K562 (cell line): ENCODE results near the gene VSTM1. TPM values are rescaled to one million over a fixed set of nuclear protein-coding genes. Genes with fewer than 3 reads are reported as not detected.

Source experiments
- CREM ChIP-seq: IDR thresholded peaks from 2 replicates; pipeline ENCODE4 v1.6.1; 2014; ENCODE audit warnings: antibody characterized with exemption, low read depth
- CXXC5 ChIP-seq: fragments of 250-450 bp; sonication (Bioruptor Pico); IDR thresholded peaks from 2 replicates; pipeline ENCODE4 v1.8.0; 2022; ENCODE audit warnings: inconsistent platforms, mild to moderate bottlenecking, moderate library complexity
- FOXP1 ChIP-seq: sonication (generic); formaldehyde crosslinking; IDR thresholded peaks from 2 replicates; pipeline ENCODE4 v1.8.0; 2022; ENCODE audit warnings: mild to moderate bottlenecking, missing genetic modification reagents
- HMGN3 ChIP-seq: IDR thresholded peaks from 2 replicates; pipeline ENCODE4 v1.6.1; 2011; ENCODE audit warnings: borderline replicate concordance, low read depth, mild to moderate bottlenecking, mixed read lengths, low read length; ENCODE audit not compliant: insufficient read length; ENCODE audit errors: extremely low read depth
- STAG1 ChIP-seq: sonication (generic); formaldehyde crosslinking; IDR thresholded peaks from 2 replicates; pipeline ENCODE4 v1.5.0; 2020; ENCODE audit warnings: missing genetic modification reagents, borderline replicate concordance
- TEAD1 ChIP-seq, 2 experiments: fragments of 450-650 bp in 1 of 2; sonication (generic) in 1 of 2; formaldehyde crosslinking; IDR thresholded peaks; 2 replicates each; pipeline versions ENCODE4 v1.4.0 to v1.8.0; 2020 to 2022; ENCODE audit warnings: mild to moderate bottlenecking in 2 of 2, missing genetic modification reagents in 1 of 2
- ZBTB1 ChIP-seq: sonication (generic); formaldehyde crosslinking; IDR thresholded peaks from 2 replicates; pipeline ENCODE4 v1.8.1; 2023; ENCODE audit warnings: missing genetic modification reagents, low read depth, mild to moderate bottlenecking, borderline replicate concordance
- ZNF124 ChIP-seq: sonication (generic); formaldehyde crosslinking; IDR thresholded peaks from 2 replicates; pipeline ENCODE4 v1.8.1; 2022; ENCODE audit warnings: missing genetic modification reagents
- polyA plus RNA-seq, 8 experiments: library from polyadenylated mRNA; depleted of rRNA in 4 of 8; stranded (reverse) in 5 of 8; unstranded in 3 of 8; fragments of >200 nt; fragmentation: Nextera tagmentation in 2 of 8; fragmentation: Illumina TruSeq in 1 of 8; extraction: Ambion mirVana in 2 of 8; extraction: Trizol in 1 of 8; gene quantifications; 2 replicates each; pipeline versions ENCODE4 v1.2.1 to v1.2.3, GENCODE V29; 2011 to 2014; ENCODE audit warnings: inconsistent platforms in 1 of 8, missing spikeins in 1 of 8
- total RNA-seq, 7 experiments: library from RNA; depleted of rRNA in 6 of 7; stranded (reverse); fragments of >200 nt in 6 of 7; fragmentation: Illumina TruSeq in 2 of 7; extraction: Trizol in 2 of 7; gene quantifications; 2 replicates each; pipeline versions ENCODE4 v1.2.1 to v1.2.3, GENCODE V29; 2011 to 2021; ENCODE audit warnings: low replicate concordance in 1 of 7
- TF ChIP-seq, protein P1 (sequence below): sonication (generic); formaldehyde crosslinking; IDR thresholded peaks from 2 replicates; pipeline ENCODE4 v1.8.1; 2023; ENCODE audit warnings: mild to moderate bottlenecking, missing genetic modification reagents
- TF ChIP-seq, protein P2 (sequence below): fragments of 450-650 bp; IDR thresholded peaks from 2 replicates; pipeline ENCODE4 v1.6.1; 2016; ENCODE audit warnings: mild to moderate bottlenecking, moderate library complexity

Gene VSTM1
- total and polyA plus RNA-seq, 9 of the 15 experiments (the other 6 are each of a cell fraction or from before 2014, with no cell fraction given) = not detected

GRCh38 chr19:54095859-54096616, 32.3 kb upstream of the VSTM1 start (continued):
- TF ChIP-seq ZBTB1 (CRISPR knock-in tag) (peak; percentile 73; the same call in 1 of the 2 replicates), STAG1 (CRISPR knock-in tag) (peak; percentile 43; the same call in 1 of the 2 replicates), ZNF124 (CRISPR knock-in tag) (peak; percentile 81; the same call in 1 of the 2 replicates), CXXC5 (peak; percentile 70), CREM (0 out of 2 replicates have a peak, but pooled peaks have one; percentile 4), TEAD1 (CRISPR knock-in tag; IDR thresholded peaks at IDR 0.05) (peak in 1 of 2 experiments; percentile 80; a peak in 1 of 4 replicates), FOXP1 (CRISPR knock-in tag) (peak; percentile 97), HMGN3 (peak; percentile 47)
- TF ChIP-seq, protein P1, sequence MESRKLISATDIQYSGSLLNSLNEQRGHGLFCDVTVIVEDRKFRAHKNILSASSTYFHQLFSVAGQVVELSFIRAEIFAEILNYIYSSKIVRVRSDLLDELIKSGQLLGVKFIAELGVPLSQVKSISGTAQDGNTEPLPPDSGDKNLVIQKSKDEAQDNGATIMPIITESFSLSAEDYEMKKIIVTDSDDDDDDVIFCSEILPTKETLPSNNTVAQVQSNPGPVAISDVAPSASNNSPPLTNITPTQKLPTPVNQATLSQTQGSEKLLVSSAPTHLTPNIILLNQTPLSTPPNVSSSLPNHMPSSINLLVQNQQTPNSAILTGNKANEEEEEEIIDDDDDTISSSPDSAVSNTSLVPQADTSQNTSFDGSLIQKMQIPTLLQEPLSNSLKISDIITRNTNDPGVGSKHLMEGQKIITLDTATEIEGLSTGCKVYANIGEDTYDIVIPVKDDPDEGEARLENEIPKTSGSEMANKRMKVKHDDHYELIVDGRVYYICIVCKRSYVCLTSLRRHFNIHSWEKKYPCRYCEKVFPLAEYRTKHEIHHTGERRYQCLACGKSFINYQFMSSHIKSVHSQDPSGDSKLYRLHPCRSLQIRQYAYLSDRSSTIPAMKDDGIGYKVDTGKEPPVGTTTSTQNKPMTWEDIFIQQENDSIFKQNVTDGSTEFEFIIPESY (CRISPR knock-in tag) = peak; percentile 80
- TF ChIP-seq, protein P2, sequence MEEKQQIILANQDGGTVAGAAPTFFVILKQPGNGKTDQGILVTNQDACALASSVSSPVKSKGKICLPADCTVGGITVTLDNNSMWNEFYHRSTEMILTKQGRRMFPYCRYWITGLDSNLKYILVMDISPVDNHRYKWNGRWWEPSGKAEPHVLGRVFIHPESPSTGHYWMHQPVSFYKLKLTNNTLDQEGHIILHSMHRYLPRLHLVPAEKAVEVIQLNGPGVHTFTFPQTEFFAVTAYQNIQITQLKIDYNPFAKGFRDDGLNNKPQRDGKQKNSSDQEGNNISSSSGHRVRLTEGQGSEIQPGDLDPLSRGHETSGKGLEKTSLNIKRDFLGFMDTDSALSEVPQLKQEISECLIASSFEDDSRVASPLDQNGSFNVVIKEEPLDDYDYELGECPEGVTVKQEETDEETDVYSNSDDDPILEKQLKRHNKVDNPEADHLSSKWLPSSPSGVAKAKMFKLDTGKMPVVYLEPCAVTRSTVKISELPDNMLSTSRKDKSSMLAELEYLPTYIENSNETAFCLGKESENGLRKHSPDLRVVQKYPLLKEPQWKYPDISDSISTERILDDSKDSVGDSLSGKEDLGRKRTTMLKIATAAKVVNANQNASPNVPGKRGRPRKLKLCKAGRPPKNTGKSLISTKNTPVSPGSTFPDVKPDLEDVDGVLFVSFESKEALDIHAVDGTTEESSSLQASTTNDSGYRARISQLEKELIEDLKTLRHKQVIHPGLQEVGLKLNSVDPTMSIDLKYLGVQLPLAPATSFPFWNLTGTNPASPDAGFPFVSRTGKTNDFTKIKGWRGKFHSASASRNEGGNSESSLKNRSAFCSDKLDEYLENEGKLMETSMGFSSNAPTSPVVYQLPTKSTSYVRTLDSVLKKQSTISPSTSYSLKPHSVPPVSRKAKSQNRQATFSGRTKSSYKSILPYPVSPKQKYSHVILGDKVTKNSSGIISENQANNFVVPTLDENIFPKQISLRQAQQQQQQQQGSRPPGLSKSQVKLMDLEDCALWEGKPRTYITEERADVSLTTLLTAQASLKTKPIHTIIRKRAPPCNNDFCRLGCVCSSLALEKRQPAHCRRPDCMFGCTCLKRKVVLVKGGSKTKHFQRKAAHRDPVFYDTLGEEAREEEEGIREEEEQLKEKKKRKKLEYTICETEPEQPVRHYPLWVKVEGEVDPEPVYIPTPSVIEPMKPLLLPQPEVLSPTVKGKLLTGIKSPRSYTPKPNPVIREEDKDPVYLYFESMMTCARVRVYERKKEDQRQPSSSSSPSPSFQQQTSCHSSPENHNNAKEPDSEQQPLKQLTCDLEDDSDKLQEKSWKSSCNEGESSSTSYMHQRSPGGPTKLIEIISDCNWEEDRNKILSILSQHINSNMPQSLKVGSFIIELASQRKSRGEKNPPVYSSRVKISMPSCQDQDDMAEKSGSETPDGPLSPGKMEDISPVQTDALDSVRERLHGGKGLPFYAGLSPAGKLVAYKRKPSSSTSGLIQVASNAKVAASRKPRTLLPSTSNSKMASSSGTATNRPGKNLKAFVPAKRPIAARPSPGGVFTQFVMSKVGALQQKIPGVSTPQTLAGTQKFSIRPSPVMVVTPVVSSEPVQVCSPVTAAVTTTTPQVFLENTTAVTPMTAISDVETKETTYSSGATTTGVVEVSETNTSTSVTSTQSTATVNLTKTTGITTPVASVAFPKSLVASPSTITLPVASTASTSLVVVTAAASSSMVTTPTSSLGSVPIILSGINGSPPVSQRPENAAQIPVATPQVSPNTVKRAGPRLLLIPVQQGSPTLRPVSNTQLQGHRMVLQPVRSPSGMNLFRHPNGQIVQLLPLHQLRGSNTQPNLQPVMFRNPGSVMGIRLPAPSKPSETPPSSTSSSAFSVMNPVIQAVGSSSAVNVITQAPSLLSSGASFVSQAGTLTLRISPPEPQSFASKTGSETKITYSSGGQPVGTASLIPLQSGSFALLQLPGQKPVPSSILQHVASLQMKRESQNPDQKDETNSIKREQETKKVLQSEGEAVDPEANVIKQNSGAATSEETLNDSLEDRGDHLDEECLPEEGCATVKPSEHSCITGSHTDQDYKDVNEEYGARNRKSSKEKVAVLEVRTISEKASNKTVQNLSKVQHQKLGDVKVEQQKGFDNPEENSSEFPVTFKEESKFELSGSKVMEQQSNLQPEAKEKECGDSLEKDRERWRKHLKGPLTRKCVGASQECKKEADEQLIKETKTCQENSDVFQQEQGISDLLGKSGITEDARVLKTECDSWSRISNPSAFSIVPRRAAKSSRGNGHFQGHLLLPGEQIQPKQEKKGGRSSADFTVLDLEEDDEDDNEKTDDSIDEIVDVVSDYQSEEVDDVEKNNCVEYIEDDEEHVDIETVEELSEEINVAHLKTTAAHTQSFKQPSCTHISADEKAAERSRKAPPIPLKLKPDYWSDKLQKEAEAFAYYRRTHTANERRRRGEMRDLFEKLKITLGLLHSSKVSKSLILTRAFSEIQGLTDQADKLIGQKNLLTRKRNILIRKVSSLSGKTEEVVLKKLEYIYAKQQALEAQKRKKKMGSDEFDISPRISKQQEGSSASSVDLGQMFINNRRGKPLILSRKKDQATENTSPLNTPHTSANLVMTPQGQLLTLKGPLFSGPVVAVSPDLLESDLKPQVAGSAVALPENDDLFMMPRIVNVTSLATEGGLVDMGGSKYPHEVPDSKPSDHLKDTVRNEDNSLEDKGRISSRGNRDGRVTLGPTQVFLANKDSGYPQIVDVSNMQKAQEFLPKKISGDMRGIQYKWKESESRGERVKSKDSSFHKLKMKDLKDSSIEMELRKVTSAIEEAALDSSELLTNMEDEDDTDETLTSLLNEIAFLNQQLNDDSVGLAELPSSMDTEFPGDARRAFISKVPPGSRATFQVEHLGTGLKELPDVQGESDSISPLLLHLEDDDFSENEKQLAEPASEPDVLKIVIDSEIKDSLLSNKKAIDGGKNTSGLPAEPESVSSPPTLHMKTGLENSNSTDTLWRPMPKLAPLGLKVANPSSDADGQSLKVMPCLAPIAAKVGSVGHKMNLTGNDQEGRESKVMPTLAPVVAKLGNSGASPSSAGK = peak; percentile 95
